GM19193 (cell line): ENCODE results near the gene SLX4.

Experiments used
- POLR2A ChIP-seq: IDR thresholded peaks from 4 replicates; pipeline ENCODE4 v1.6.1; 2011; ENCODE audit not compliant: insufficient read depth, insufficient read length; ENCODE audit errors: extremely low read depth

Gene SLX4

DNA sequence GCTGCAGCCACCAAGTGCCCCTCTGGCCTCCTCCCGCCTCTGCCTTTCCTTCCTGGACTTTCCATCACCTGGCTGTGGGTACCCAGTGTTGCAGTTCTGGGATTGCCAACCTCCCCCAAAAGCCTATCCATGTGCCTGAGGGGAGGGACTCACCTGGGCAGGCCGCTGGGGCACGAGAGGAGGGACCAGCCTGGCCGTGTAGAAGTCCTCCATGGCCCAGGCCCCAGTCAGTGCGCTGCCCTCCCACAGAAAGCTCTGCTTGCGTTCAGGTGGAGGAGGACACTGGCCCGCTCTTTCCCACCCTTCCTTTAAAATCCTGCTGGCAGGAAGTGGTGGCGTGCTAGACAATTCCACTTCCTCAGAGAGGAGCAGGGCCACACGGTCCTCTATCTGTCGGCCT is 14.2 kb downstream of the SLX4 start:
- no peak for TF ChIP-seq POLR2A

DNA sequence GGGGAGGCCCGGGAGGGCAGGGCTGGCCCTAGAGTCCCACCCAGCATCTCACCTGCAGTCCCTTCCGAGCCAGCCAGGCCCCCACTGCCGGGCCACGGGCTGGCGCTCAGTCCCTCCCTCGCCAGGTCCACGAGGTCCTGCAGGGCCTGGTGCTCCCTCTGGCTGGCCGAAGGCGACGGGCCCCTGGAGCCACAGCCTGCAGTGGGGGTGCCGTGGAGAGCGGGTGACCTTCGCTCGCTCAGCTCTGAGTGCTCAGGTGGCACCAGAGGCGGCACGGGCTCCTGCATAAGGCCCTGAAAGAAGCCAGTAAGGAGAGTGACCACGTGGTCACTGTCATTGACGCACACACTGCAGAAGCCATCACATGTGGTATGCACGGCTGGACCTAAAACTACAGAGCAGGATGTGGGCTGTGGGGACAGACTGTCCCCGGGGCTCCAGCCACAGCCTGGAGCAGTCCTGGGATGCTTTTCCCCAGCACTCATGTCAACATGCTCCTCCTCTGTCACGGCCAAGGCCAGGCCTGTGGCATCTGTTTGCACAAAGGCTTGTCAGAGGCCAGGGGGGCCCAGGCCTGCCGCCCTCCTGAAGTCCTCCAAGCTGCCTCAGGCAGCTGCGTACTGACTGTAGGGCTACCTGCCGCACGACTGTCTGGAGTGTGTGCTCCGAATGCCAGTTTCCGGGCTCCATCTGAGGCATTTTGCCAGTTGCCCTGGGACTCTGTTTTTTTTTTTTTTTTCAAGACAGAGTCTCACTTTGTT is 15.1 kb downstream of the SLX4 start:
- no peak for TF ChIP-seq POLR2A

DNA sequence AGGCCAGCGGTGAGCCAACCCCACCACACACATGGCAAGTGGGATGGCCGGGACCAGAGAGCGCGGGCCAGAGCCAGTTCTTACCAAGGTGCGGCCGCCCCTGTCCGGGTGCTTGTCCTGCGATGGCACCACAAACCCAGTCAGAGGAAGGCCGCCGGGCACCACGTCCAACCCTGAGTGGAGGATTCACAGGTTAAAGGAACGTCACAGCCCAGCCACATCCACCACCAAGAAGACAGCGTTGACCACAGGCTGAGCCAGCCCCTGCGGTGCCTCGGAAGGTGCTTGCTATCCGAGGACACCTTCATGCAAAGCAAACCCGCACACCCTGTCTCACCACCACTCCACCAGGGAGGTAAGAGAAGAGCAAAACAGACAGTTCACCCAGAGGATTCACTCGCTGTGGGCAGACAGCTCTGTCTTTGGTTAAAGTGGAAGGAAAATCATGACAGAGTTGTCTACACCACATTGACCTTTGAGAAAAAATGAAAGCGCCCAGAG is 15.8 kb downstream of the SLX4 start:
- TF ChIP-seq POLR2A: no peak

DNA sequence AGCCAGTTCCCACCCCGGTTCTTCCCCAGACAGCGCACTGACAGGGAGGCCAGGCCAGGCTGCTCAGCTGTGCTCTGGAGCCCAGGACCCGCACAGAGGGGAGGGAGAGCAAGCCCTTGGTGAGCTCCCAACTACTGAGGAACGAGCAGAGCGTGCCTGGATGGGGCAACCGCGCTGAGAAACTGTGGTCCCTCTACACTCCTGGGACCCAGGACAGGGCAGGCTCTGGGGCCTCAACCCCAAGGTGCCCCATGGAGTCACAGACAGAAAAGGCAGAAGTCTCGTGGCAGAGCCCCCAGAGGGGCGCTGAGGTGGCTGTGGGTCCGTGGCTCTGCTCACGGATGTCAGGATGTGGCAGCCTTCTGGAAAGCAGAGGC is 16.3 kb downstream of the SLX4 start:
- no peak for TF ChIP-seq POLR2A

DNA sequence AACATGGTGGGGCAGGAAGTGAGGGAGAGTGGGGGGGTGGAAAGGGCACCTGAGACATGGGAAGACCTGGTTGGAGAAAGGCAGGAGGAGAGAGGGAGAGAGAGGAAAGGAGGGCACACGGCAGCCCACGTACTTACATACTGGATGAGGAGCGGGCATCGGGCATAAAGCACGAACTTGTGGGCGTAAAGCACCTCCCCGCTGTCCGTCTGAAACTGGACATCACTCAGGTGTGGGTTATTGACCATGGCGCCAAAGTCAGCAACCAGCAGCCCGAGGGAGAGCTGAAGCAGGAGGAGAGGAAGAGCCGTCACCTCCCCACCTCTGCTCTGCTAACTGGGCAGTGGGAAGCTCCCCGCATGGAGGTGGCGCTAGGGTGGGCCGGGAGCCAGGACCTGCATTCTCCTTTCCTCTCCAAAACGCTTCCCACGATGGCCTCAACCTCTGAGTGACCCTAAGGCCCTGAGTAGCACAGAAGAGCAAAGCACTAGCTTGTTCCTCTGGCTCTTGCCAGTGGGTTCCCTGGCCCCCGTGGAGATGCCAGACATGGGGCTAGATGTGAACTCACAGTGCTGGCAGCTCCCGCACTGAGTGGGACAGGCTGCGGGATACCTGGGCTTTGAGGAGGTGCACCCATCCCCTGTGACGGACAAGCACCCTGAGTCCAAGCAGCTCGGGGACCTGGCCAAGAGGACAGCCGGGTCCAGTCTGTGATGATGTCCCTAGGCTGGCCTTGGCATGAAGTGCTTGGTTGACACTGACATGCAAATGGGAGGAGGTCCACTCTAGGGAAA is 16.9 kb downstream of the SLX4 start:
- TF ChIP-seq POLR2A: no peak

DNA sequence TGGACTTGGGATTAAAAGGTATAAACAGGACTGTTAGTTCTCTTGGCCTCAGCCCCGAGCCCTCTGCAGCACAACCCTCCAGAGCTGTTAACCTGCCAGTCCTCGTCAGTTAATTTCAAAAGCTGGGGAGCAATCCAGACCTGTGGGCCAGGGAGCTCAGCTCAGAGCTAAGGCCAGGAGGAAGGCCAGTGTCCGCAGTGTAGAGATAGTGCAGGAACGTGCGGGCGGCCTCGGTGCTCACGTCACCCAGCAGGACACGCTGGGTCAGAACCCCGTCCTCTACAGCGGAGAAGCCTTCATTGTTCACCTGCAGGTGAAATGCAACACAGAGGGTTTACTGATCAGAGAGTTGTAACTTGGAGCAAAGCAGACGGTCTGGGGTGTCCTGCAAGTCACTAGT is 18.8 kb downstream of the SLX4 start:
- no peak for TF ChIP-seq POLR2A

DNA sequence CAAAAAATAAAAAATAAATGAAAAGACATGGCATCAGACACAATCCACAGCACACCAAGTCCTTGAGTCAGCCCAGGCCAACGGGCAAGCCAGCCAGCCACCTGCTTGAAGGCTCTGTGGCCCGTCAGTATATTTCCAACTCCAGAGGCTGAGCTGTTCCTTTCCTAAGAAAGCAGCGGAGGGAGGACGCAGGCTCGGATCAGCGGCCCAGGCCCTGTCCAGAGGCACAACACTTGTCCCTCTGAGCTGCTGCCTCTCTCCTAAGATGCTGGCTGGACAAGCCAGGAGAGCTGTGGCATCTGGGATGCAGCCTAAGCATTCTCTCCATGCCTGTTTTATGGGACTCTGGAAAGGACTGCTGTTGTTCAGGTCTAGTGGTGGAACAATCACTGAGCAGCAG is 19.4 kb downstream of the SLX4 start:
- no peak for TF ChIP-seq POLR2A

DNA sequence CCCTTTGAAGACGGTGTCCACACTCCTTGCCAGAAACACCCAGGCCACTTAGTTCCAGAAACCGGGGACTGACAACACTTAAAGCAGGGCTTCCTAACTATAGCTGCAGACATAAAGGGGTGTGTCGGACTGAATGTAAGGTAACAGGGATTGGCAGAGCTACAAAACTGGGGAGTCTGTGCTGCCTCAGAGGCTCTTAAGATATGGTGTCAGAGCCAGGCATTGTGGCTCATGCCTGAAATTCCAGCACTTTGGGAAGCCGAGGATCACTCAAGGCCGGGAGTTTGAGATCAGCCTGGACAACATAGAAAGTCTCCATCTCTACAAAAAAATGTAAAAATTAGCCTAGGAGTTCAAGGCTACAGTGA is 20.0 kb downstream of the SLX4 start:
- TF ChIP-seq POLR2A: no peak

DNA sequence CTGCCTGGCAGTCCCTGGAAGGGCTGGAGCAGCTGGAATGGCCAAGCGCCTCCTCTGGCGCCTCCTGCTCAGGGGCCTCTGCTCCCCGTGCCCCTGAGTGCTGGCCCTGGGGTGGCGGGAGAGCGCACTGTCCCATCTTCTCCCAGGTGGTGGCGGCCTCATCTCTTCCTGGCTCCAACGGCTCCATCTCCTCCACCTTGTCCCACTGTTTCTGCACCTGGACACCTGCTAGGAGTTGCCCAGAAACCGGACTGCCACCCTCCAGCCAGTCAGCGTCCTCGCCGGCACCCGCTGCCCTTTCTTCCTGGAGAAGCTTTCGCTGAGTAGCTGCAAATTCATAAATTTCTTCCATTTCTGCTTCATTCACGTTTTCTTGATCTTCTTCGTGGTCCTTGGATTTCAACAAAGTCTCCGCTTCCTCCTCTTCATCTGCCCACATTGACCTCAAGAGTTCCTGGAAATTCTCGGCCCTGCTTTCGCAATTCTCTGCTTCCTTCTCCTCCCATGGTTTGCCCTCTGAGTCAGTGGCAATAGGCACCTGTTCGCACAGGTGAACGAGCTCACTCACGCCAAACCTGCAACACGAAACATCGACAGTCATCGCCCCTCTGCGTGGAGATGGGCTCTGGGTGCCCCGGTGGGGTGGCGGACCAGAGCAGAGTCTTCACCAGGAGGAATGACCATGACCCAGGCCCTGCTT is 20.5 kb downstream of the SLX4 start:
- TF ChIP-seq POLR2A: no peak

DNA sequence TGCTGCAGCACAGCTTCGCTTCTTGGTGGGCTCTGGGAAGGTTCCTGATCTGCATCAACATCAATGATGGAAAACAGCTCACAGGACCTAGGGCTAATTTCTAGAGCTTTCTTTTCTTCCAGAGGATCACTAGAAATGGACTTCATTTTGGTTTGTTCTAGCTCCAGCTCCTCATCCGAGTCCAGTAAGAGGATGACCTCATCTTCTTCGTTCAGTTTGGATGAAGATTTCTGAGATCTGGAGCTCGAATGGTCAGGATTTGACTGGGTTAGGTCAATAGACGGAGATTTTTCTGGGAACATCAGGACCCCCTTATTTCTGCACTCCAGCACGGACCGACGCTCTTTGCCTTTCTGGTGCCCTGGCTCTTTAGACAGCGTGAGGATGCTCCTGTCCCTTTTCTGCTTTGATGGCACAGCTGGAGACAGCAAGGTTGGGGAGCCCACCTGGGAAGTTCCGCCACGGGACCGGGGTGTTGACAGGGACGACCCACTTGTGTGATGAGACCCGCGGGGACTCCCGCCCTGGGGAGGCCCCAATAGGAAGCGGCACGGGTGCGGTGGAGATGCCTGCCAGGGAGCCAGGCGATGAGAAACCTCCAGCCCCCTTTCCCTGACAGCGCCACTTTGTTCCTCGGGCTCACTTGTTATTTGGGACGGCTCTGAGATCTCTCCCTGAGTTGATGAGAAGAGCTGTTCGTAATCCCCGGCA is 21.3 kb downstream of the SLX4 start:
- TF ChIP-seq POLR2A: no peak

DNA sequence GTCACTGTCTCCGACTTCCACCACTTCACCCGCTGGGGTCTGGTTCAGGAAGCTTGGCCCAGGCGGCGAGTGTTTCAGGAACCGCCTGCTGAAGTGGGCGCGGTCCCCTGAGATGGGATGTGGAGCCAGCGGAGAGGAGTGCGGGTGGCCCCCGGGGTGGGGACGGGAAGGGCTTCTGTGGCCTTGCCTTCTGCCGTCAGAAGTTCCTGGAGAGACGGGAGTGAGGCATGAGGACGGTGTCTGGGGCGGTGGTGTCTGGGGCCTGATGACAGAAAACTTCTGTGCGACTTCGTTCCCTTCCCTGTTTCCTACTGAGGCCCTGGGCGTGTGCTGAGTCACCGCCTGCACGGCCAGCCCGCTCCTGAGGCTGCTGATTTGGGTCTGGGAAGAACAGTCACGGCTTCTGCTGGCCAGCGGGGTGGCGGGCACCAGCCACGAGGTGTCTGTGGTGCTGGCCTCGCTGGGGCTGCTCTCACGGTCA is 21.9 kb downstream of the SLX4 start:
- no peak for TF ChIP-seq POLR2A

DNA sequence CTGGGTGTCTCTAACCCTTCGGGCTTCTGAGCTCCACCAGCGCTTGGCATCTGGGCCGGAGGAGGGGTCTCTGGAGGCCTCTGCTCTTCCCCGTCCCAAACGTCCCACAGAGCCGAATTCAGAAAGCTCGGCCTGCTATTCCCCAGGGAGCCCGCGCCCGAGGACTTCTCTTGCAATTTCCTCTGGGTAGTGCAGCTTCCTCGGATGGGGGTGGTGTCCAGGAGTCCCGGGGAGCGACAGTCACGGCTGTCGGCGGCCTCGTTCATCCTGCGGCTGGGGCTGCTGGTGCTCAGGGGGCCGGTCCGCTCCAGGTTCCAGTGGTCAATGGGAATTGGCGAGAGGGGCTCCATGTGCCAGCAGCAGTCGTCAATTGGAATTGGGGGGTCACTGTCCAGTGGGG is 22.4 kb downstream of the SLX4 start:
- TF ChIP-seq POLR2A: no peak

DNA sequence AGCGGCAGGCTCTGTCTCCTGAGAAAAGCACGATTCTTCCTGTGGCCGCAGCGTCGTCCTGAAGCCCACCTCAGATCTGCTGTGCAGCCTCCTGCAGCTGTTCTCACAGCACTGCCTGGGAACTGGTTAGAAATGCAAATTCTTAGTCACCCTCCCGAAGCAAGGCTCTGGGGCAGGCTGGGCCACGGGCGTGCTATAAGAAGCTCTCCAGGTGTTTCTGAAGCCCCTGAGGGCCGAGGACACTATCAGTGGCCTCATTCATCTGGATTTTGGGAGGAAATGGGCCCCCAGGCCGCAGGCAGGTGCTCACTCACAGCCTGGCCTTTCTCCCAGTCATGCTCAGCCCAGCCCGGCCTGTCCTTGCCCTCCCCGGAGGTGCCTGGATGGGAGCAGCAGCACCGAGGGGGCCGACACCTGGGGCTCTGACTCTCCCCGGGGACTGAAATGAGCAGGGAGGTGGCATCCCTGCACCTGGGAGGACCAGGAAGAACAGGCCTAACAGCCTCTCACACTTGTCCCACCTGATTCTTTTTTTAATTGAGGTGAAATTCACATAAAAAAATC is 23.8 kb downstream of the SLX4 start:
- TF ChIP-seq POLR2A: no peak

DNA sequence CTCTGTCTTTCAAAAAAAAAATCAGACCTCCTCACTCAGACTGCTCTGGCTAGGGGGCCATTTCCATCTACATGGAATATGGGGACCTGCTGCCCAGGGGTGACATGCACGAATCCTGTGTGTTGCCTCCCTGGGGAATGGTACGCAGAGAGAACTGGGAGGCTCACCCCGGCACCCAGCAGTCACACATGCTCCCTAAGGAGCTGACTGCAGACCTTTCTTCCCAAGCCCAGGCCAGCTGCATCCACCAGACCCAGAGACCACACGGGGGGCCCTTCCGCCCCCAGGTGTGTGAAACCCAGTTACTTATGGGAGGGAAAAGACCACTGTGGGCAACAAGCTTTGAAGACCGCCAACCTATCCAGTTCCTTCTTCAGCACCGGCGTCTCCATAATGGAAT is 27.0 kb downstream of the SLX4 start:
- no peak for TF ChIP-seq POLR2A
